Measurements from ENCODE around the gene IPMK. TPM values are rescaled to one million over a fixed set of nuclear protein-coding genes. Genes with fewer than 3 reads are reported as not detected.
A peak's percentile ranks its signal among the peaks of the same experiment; 100 is the strongest.

The IPMK gene
- 1 to 10 TPM; 2.7 to 3.1 TPM for total RNA-seq
- long read RNA-seq, full-length matches to known transcripts, result 1 of 1 reads
- long read RNA-seq, partial matches to known transcripts, result 0 of 1 reads
- long read RNA-seq, other reads (novel, unspliced or antisense), result 0 of 1 reads

- ATAC-seq (peak; percentile 89 to 91), DNase-seq (peak; percentile 94)
- intact Hi-C loops (cut with DNase I), result loop anchor here in 1 of 2 donors (2.0 kb wide), 1 partner anchor 67 kb away; the partner anchor contains the start of gene UBE2D1
These were observed at the start of gene IPMK for GRCh38 chr10:58267713-58268453. Gene IPMK, minus strand, starts transcription at chr10:58267894. Its CDS starts 283 bp downstream, at chr10:58267611.

GRCh38 chr10:58316874-58317273 is 49.2 kb upstream of the IPMK start:
- DNase-seq (no peak), ATAC-seq (no peak)
- intact Hi-C loops (cut with DNase I), result no loop called here

- DNase-seq (no peak), ATAC-seq (no peak)
- intact Hi-C loops (cut with DNase I), result no loop called here
These were observed 43.3 kb upstream of the IPMK start for GRCh38 chr10:58311026-58311425.

GRCh38 chr10:58307676-58308075 is 40.0 kb upstream of the IPMK start:
- DNase-seq (no peak), ATAC-seq (no peak)
- intact Hi-C loops (cut with DNase I), result no loop called here

GRCh38 chr10:58305821-58306220 is 38.1 kb upstream of the IPMK start:
- ATAC-seq (no peak), DNase-seq (no peak)
- intact Hi-C loops (cut with DNase I), result no loop called here

GRCh38 chr10:58304099-58304633 is 36.5 kb upstream of the IPMK start:
- ATAC-seq (no peak), DNase-seq (no peak)
- intact Hi-C loops (cut with DNase I), result no loop called here

- DNase-seq, result no peak
- intact Hi-C loops (cut with DNase I), result no loop called here
- no peak for ATAC-seq
These were observed 34.6 kb upstream of the IPMK start for GRCh38 chr10:58302254-58302653.

- intact Hi-C loops (cut with DNase I), result no loop called here
- ATAC-seq (no peak), DNase-seq (no peak)
These were observed 33.0 kb upstream of the IPMK start for GRCh38 chr10:58300676-58301075.

- DNase-seq (peak; percentile 37), ATAC-seq (peak; percentile 57 to 78)
- intact Hi-C loops (cut with DNase I), result no loop called here
These were observed 31.9 kb upstream of the IPMK start for GRCh38 chr10:58299580-58299979.

GRCh38 chr10:58293989-58294388 is 26.3 kb upstream of the IPMK start:
- no peak for ATAC-seq

GRCh38 chr10:58291538-58292174 is 24.0 kb upstream of the IPMK start:
- no peak for DNase-seq
- intact Hi-C loops (cut with DNase I), result loop anchor here (2.0 to 5.0 kb wide), 2 partner anchors 113 to 114 kb away; no protein-coding TSS in a partner anchor
- peak; percentile 70 to 71 for ATAC-seq

More at GRCh38 chr10:58293989-58294388, 26.3 kb upstream of the IPMK start:
- intact Hi-C loops (cut with DNase I), result loop anchor here in 1 of 2 donors (5.0 kb wide), 1 partner anchor 117 kb away; no protein-coding TSS in a partner anchor
- DNase-seq, result no peak

GRCh38 chr10:58282615-58283014 is 14.9 kb upstream of the IPMK start:
- intact Hi-C loops (cut with DNase I), result no loop called here
- DNase-seq (no peak), ATAC-seq (peak in 1 of 2 donors; percentile 66)

- no peak for ATAC-seq
- intact Hi-C loops (cut with DNase I), result no loop called here
- no peak for DNase-seq
These were observed 13.5 kb upstream of the IPMK start for GRCh38 chr10:58281092-58281752.

- intact Hi-C loops (cut with DNase I), result no loop called here
- DNase-seq, result no peak
- no peak for ATAC-seq
These were observed 12.8 kb upstream of the IPMK start for GRCh38 chr10:58280477-58280876.

GRCh38 chr10:58278962-58279307 is 11.2 kb upstream of the IPMK start:
- no peak for ATAC-seq
- intact Hi-C loops (cut with DNase I), result no loop called here
- no peak for DNase-seq

GRCh38 chr10:58278274-58278961 is 10.7 kb upstream of the IPMK start:
- ATAC-seq (no peak), DNase-seq (no peak)
- intact Hi-C loops (cut with DNase I), result no loop called here

GRCh38 chr10:58275908-58276307 is 8.2 kb upstream of the IPMK start:
- ATAC-seq (peak in 1 of 2 donors; percentile 73), DNase-seq (no peak)
- intact Hi-C loops (cut with DNase I), result no loop called here

- intact Hi-C loops (cut with DNase I), result no loop called here
- ATAC-seq (no peak), DNase-seq (no peak)
These were observed 7.6 kb upstream of the IPMK start for GRCh38 chr10:58275261-58275660.

GRCh38 chr10:58269782-58270290 is 2.1 kb upstream of the IPMK start:
- ATAC-seq (no peak), DNase-seq (no peak)
- intact Hi-C loops (cut with DNase I), result loop anchor here in 1 of 2 donors (2.0 kb wide), 1 partner anchor 65 kb away; the partner anchor contains the start of gene UBE2D1
